Breast epithelium (tissue), 4 donors: Measurements from ENCODE around the gene SMIM27. TPM values are rescaled to one million over a fixed set of nuclear protein-coding genes. Genes with fewer than 3 reads are reported as not detected.

Experiments used
- DNase-seq, 2 donors: peaks; one replicate each; pipeline ENCODE4 v3.0.0-alpha.2; 2019; ENCODE audit warnings: low spot score in 2 of 2
- H3K27ac ChIP-seq, 2 donors: fragments of 200-600 bp; sonication (generic) in 1 of 2; one replicate each; pipeline ENCODE4 v1.5.1; 2016 to 2019; ENCODE audit warnings: mild to moderate bottlenecking in 1 of 2
- H3K27me3 ChIP-seq, 2 donors: fragments of 200-600 bp; sonication (generic) in 1 of 2; one replicate each; pipeline versions ENCODE4 v1.5.1 to v1.6.0; 2017 to 2019; ENCODE audit warnings: control low read depth in 1 of 2, mild to moderate bottlenecking in 1 of 2
- H3K36me3 ChIP-seq: fragments of 200-600 bp; one replicate; pipeline ENCODE4 v1.5.1; 2019
- H3K4me1 ChIP-seq, 2 donors: fragments of 200-600 bp; sonication (generic); one replicate each; pipeline ENCODE4 v1.5.1; 2016 to 2019; ENCODE audit warnings: control low read depth in 1 of 2
- H3K4me3 ChIP-seq, 3 donors: fragments of 200-600 bp; sonication (generic); 1 replicate in 2 of 3; 2 replicates in 1 of 3; pipeline ENCODE4 v1.5.1; 2016 to 2019; ENCODE audit warnings: mild to moderate bottlenecking in 3 of 3, moderate library complexity in 2 of 3
- H3K9me3 ChIP-seq, 2 donors: fragments of 200-600 bp; sonication (generic) in 1 of 2; one replicate each; pipeline ENCODE4 v1.5.1; 2016 to 2019; ENCODE audit warnings: control low read depth in 1 of 2
- CTCF ChIP-seq, 3 donors: fragments of 450-650 bp; IDR thresholded peaks; one replicate each; pipeline ENCODE4 v1.5.1; 2016 to 2017; ENCODE audit warnings: antibody characterized with exemption in 3 of 3, mild to moderate bottlenecking in 3 of 3, moderate library complexity in 3 of 3
- POLR2A ChIP-seq: fragments of 450-650 bp; IDR thresholded peaks from one replicate; pipeline ENCODE4 v1.6.1; 2016; ENCODE audit warnings: antibody characterized with exemption, mild to moderate bottlenecking, moderate library complexity
- POLR2AphosphoS5 ChIP-seq, 3 donors: sonication (generic); formaldehyde crosslinking; IDR thresholded peaks; one replicate each; pipeline ENCODE4 v1.6.1; 2017; ENCODE audit warnings: antibody characterized with exemption in 3 of 3
- intact Hi-C: fragments of 100-400 bp; cut with DNase I; formaldehyde crosslinking; loops from one replicate; pipeline ENCODE4 v1.15.1; 2023; ENCODE audit warnings: low total_unique reads
- total RNA-seq, 3 donors: library from RNA; depleted of rRNA; stranded (reverse); fragments of >200 nt; gene quantifications; one replicate each; pipeline ENCODE4 v1.1.0, GENCODE V29; 2016

SMIM27 gene
- total RNA-seq, 3 donors from 2014 or later: 5.6 to 8.6 (median 5.6) TPM

- peak in 1 of 2 donors; percentile 30 for DNase-seq
- TF ChIP-seq POLR2A (no peak), POLR2AphosphoS5 (IDR thresholded peaks at IDR 0.05) (no peak), CTCF (IDR thresholded peaks at IDR 0.05) (peak; percentile 17 to 46 (median 34))
- peak overlapping the region; percentile 89 to 91 (median 91) for H3K4me3 ChIP-seq
- intact Hi-C loops: no loop called here
- H3K9me3 ChIP-seq: no peaks in the 10 kb centered on the region
- H3K27me3 ChIP-seq: no peaks in the 10 kb centered on the region
- H3K27ac ChIP-seq: peak overlapping the region; percentile 92 to 95
- peaks cover 0 to 9% of the 10 kb centered on the region in 2 donors for H3K4me1 ChIP-seq
- no peaks in the 10 kb centered on the region for H3K36me3 ChIP-seq
Observed at GRCh38 chr9:32571969-32572899, 20.1 kb downstream of the SMIM27 start.

DNA sequence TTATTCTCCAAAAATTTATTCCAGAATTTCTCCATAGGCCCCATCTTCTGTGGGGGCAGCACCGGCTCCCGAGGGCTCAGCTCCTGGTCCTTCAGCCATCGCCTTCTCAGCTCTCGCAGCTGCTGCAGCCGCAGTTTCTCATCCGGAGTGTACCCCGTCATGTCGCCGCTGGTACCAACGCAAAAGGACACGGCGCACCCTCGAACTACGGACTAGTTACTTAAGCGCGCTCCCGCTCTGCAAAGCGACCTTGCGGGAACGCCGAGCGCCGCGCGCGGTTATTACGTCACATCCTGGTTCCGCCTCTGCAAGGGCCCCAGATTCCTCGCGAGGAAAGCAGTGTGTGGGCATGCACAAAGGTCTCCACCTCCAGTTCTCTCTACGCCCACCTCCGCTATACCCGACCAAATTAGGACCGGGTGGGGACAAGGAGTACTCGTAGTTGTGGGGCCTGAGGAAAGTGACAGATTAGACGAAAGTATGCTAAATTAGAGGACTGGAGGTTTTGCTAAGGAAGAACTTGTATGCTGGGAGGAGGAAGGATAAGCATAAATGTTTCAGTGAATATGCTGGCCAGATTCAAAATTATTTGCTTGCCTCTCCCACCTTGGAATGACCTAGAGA is 20.9 kb downstream of the SMIM27 start, which contains the start of gene NDUFB6:
Gene NDUFB6, minus strand, starts transcription at position 260 of the 624 bp plus-strand sequence. Its CDS starts 99 bp downstream, at position 161.
- Histone ChIP-seq H3K4me3 (peak within 1 kb of the TSS; percentile 89 to 91 (median 91)), H3K27me3 (no peaks in the 10 kb centered on the region), H3K36me3 (no peaks in the 10 kb centered on the region), H3K9me3 (no peaks in the 10 kb centered on the region), H3K4me1 (peaks cover 0 to 9% of the 10 kb centered on the region in 2 donors), H3K27ac (peak within 1 kb of the TSS; percentile 92 to 95)
- peak; percentile 90 to 93 (median 91) for TF ChIP-seq POLR2AphosphoS5 (IDR thresholded peaks at IDR 0.05)
- no peak for TF ChIP-seq CTCF (IDR thresholded peaks at IDR 0.05)
- DNase-seq: peak; percentile 88 to 89
- intact Hi-C loops: no loop called here

DNA sequence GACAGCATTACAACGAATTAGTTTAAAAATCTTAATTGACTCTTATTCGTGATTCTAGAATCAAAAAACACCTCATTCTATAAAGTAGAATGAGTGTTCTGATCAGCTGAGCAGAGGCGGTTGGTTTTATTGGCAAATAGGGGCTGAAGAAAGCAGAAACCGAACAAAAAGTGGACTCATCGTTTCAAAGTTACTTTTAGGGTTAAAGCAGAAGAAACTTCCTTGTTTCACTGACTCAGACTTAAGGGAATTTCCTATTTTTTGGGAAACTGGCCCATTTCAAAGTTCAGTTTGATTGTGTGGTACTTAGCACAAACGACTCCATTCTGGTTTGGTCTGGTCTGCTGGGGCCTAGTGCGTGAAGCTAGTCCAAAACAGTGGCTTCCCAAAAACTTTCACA is 21.7 kb downstream of the SMIM27 start:
- Histone ChIP-seq H3K27ac (peak overlapping the region; percentile 92 to 95), H3K36me3 (no peaks in the 10 kb centered on the region), H3K27me3 (no peaks in the 10 kb centered on the region), H3K9me3 (no peaks in the 10 kb centered on the region), H3K4me3 (peak overlapping the region in 2 of 3 donors; percentile 89 to 91), H3K4me1 (peaks cover 0 to 9% of the 10 kb centered on the region in 2 donors)
- DNase-seq: no peak
- TF ChIP-seq CTCF (IDR thresholded peaks at IDR 0.05) (no peak), POLR2A (no peak), POLR2AphosphoS5 (IDR thresholded peaks at IDR 0.05) (no peak)
- intact Hi-C loops: no loop called here

DNA sequence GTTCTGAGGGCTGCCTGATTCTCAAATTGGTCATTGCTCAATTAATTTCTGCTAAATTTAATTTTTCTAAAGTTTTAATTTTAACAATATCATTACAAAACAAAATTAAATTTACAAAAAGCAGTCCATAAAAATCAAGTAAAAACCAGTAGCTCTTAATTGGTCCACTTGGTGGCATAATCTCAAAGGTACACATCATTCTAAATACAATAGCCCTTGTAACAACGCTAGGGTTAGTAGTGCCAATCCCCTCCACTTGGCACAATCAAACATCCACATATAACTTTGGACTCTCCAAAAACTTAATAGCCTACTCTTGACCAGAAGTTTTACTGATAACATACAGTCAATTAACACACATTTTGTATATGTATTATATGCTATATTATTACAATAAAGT is 22.7 kb downstream of the SMIM27 start:
- Histone ChIP-seq H3K4me1 (peaks cover 0 to 9% of the 10 kb centered on the region in 2 donors), H3K27ac (no peak overlapping the region), H3K36me3 (no peaks in the 10 kb centered on the region), H3K4me3 (no peak overlapping the region), H3K9me3 (no peaks in the 10 kb centered on the region), H3K27me3 (no peaks in the 10 kb centered on the region)
- intact Hi-C loops: no loop called here
- TF ChIP-seq POLR2AphosphoS5 (IDR thresholded peaks at IDR 0.05) (no peak), CTCF (IDR thresholded peaks at IDR 0.05) (no peak), POLR2A (no peak)
- DNase-seq: no peak

DNA sequence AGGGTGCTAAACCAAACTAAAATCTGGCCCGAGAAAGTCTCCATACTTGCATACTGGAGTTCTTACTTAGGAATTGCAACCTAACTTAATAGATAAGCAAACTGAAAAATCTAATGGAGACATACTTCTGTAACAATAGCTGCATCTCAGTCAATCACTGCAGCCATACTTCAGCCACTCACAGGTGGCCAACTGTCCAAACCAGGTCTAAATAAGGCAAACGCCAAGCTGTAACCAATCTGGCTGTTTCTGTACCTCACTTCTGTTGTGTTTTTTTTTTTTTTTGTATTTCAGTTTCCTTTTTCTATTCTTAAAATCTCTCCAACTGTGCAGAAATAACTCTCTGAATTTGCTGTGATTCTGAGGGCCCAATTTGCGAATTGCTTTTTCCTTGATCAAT is 25.2 kb downstream of the SMIM27 start:
- intact Hi-C loops: no loop called here
- Histone ChIP-seq H3K36me3 (no peaks in the 10 kb centered on the region), H3K4me1 (no peaks in the 10 kb centered on the region), H3K4me3 (no peak overlapping the region), H3K27me3 (no peaks in the 10 kb centered on the region), H3K27ac (no peak overlapping the region), H3K9me3 (no peaks in the 10 kb centered on the region)
- TF ChIP-seq POLR2AphosphoS5 (IDR thresholded peaks at IDR 0.05) (no peak), POLR2A (no peak), CTCF (IDR thresholded peaks at IDR 0.05) (no peak)
- no peak for DNase-seq
